RPMI7951 (cell line): Measurements from ENCODE around the gene SEMA6C. TPM values are rescaled to one million over a fixed set of nuclear protein-coding genes. Genes with fewer than 3 reads are reported as not detected.

Source experiments
- DNase-seq: peaks from one replicate; pipeline ENCODE4 v3.0.0-alpha.2; 2012; ENCODE audit warnings: low read depth
- total RNA-seq: library from RNA; depleted of rRNA; stranded (reverse); fragments of >200 nt; shearing (Covaris generic); gene quantifications from 2 replicates; pipeline ENCODE4 v1.2.3, GENCODE V29; 2014

The SEMA6C gene
- total RNA-seq, 1 experiment from 2014 or later: 0.48 TPM

- no peak for DNase-seq
Observed at GRCh38 chr1:151159373-151159772, 12.9 kb upstream of the SEMA6C start.

- DNase-seq: no peak
Observed at GRCh38 chr1:151158751-151159251, 12.4 kb upstream of the SEMA6C start.

GRCh38 chr1:151158326-151158725 lies 11.9 kb upstream of the SEMA6C start:
- DNase-seq: no peak

- DNase-seq: no peak
Observed at GRCh38 chr1:151157067-151157531, 10.7 kb upstream of the SEMA6C start.

- no peak for DNase-seq
Observed at GRCh38 chr1:151156515-151156819, 10.0 kb upstream of the SEMA6C start, which contains the start of gene TNFAIP8L2. TSS of gene TNFAIP8L2 (plus strand) at chr1:151156649. CDS start at chr1:151158698, 2,049 bp downstream.

- DNase-seq: no peak
Observed at GRCh38 chr1:151147665-151148064, 1.2 kb upstream of the SEMA6C start.

GRCh38 chr1:151147132-151147503 lies 687 bp upstream of the SEMA6C start:
- no peak for DNase-seq

- no peak for DNase-seq
Observed at GRCh38 chr1:151146072-151146411, 389 bp downstream of the SEMA6C start.

- DNase-seq: no peak
Observed at GRCh38 chr1:151145304-151146071, 943 bp downstream of the SEMA6C start.

- DNase-seq: no peak
Observed at GRCh38 chr1:151144474-151145303, 1.7 kb downstream of the SEMA6C start.

- no peak for DNase-seq
Observed at GRCh38 chr1:151143986-151144385, 2.4 kb downstream of the SEMA6C start.

GRCh38 chr1:151143057-151143435 lies 3.4 kb downstream of the SEMA6C start:
- no peak for DNase-seq

- no peak for DNase-seq
Observed at GRCh38 chr1:151142411-151143056, 3.9 kb downstream of the SEMA6C start.

GRCh38 chr1:151137789-151138188 lies 8.6 kb downstream of the SEMA6C start:
- no peak for DNase-seq

- no peak for DNase-seq
Observed at GRCh38 chr1:151135433-151136385, 10.7 kb downstream of the SEMA6C start.

GRCh38 chr1:151134991-151135390 lies 11.4 kb downstream of the SEMA6C start:
- no peak for DNase-seq

- DNase-seq: no peak
Observed at GRCh38 chr1:151134396-151134795, 12.0 kb downstream of the SEMA6C start.

GRCh38 chr1:151133018-151133806 lies 13.2 kb downstream of the SEMA6C start:
- DNase-seq: no peak

GRCh38 chr1:151132335-151133017 lies 14.0 kb downstream of the SEMA6C start:
- no peak for DNase-seq
